H9 (cell line): ENCODE data around the gene PHOX2A. TPM values are rescaled to one million over a fixed set of nuclear protein-coding genes. Genes with fewer than 3 reads are reported as not detected.

Experiments used
- DNase-seq: peaks from one replicate; pipeline ENCODE4 v3.0.0-alpha.2; 2017
- H2AFZ ChIP-seq: one replicate; pipeline ENCODE4 v1.6.1; 2013; ENCODE audit warnings: mild to moderate bottlenecking, low read length, control low read depth, moderate library complexity
- H2AK5ac ChIP-seq: 2 replicates; pipeline ENCODE4 v1.6.1; 2013; ENCODE audit warnings: low read length, control low read depth, mixed read lengths; ENCODE audit not compliant: insufficient read length
- H2BK120ac ChIP-seq: one replicate; pipeline ENCODE4 v1.6.1; 2013; ENCODE audit warnings: low read depth, mild to moderate bottlenecking, low read length, control low read depth, inconsistent platforms; ENCODE audit not compliant: poor library complexity, severe bottlenecking
- H2BK12ac ChIP-seq: 2 replicates; pipeline ENCODE4 v1.6.1; 2013; ENCODE audit warnings: low read length, control low read depth, mixed read lengths, low read depth; ENCODE audit not compliant: insufficient read length
- H2BK15ac ChIP-seq: 2 replicates; pipeline ENCODE4 v1.6.1; 2013; ENCODE audit warnings: low read depth, low read length, control low read depth
- H2BK20ac ChIP-seq: one replicate; pipeline ENCODE4 v1.6.1; 2013; ENCODE audit warnings: low read depth, mild to moderate bottlenecking, low read length, control low read depth, inconsistent platforms; ENCODE audit not compliant: poor library complexity, severe bottlenecking
- H2BK5ac ChIP-seq: 2 replicates; pipeline ENCODE4 v1.6.1; 2013; ENCODE audit warnings: low read length, control low read depth, mixed read lengths; ENCODE audit not compliant: insufficient read length
- H3K14ac ChIP-seq: 2 replicates; pipeline ENCODE4 v1.6.1; 2013; ENCODE audit warnings: low read length, control low read depth; ENCODE audit not compliant: insufficient read depth
- H3K18ac ChIP-seq: 2 replicates; pipeline ENCODE4 v1.6.1; 2013; ENCODE audit warnings: low read depth, mild to moderate bottlenecking, mixed read lengths, low read length, control low read depth; ENCODE audit not compliant: insufficient read length
- H3K23ac ChIP-seq: 2 replicates; pipeline ENCODE4 v1.6.1; 2013; ENCODE audit warnings: low read length, control low read depth, mixed read lengths, low read depth; ENCODE audit not compliant: insufficient read length
- H3K23me2 ChIP-seq: 2 replicates; pipeline ENCODE4 v1.6.1; 2013; ENCODE audit warnings: low read depth, mild to moderate bottlenecking, mixed read lengths, low read length, control low read depth; ENCODE audit not compliant: insufficient read length, poor library complexity, severe bottlenecking
- H3K27ac ChIP-seq: 2 replicates; pipeline ENCODE4 v1.5.1; 2013; ENCODE audit warnings: low read length, control low read depth, mixed read lengths, low read depth; ENCODE audit not compliant: insufficient read length
- H3K27me3 ChIP-seq: 2 replicates; pipeline ENCODE4 v1.6.1; 2013; ENCODE audit warnings: low read length, control low read depth, inconsistent platforms; ENCODE audit not compliant: insufficient read depth
- H3K4ac ChIP-seq: 2 replicates; pipeline ENCODE4 v1.6.1; 2013; ENCODE audit warnings: low read depth, mild to moderate bottlenecking, control low read depth, inconsistent platforms, low read length, moderate library complexity
- H3K4me1 ChIP-seq: 2 replicates; pipeline ENCODE4 v1.6.1; 2013; ENCODE audit warnings: low read length, control low read depth, inconsistent platforms; ENCODE audit not compliant: insufficient read depth
- H3K4me2 ChIP-seq: 2 replicates; pipeline ENCODE4 v1.6.1; 2013; ENCODE audit warnings: low read length, control low read depth, mixed read lengths; ENCODE audit not compliant: insufficient read length, insufficient read depth
- H3K56ac ChIP-seq: 2 replicates; pipeline ENCODE4 v1.6.1; 2013; ENCODE audit warnings: low read depth, mild to moderate bottlenecking, mixed read lengths, low read length, control low read depth; ENCODE audit not compliant: insufficient read length
- H3K79me1 ChIP-seq: 2 replicates; pipeline ENCODE4 v1.6.1; 2013; ENCODE audit warnings: low read depth, mild to moderate bottlenecking, moderate library complexity, low read length, control low read depth, inconsistent platforms; ENCODE audit not compliant: insufficient read depth, poor library complexity, severe bottlenecking
- H3K79me2 ChIP-seq: 2 replicates; pipeline ENCODE4 v1.6.1; 2013; ENCODE audit warnings: low read length, control low read depth, inconsistent platforms; ENCODE audit not compliant: insufficient read depth
- H3K9ac ChIP-seq: 2 replicates; pipeline ENCODE4 v1.6.1; 2013; ENCODE audit warnings: low read length, control low read depth, mixed read lengths; ENCODE audit not compliant: insufficient read length; ENCODE audit errors: extremely low read depth
- H3K9me3 ChIP-seq: one replicate; pipeline ENCODE4 v1.6.1; 2013; ENCODE audit warnings: low read depth, low read length, inconsistent platforms; ENCODE audit not compliant: control insufficient read depth
- H3T11ph ChIP-seq: one replicate; pipeline ENCODE4 v1.6.1; 2013; ENCODE audit warnings: mild to moderate bottlenecking, low read length, control low read depth, inconsistent platforms
- H4K20me1 ChIP-seq: one replicate; pipeline ENCODE4 v1.6.1; 2013; ENCODE audit not compliant: control insufficient read depth, insufficient read length, insufficient read depth
- H4K5ac ChIP-seq: 2 replicates; pipeline ENCODE4 v1.6.1; 2013; ENCODE audit warnings: low read depth, mild to moderate bottlenecking, mixed read lengths, low read length, control low read depth; ENCODE audit not compliant: insufficient read length
- H4K8ac ChIP-seq: replicated peaks from 2 replicates; pipeline ENCODE4 v1.6.1; 2013; ENCODE audit warnings: low read length, control low read depth, mixed read lengths, low read depth; ENCODE audit not compliant: insufficient read length
- H4K91ac ChIP-seq: 2 replicates; pipeline ENCODE4 v1.6.1; 2013; ENCODE audit warnings: low read depth, mild to moderate bottlenecking, moderate library complexity, mixed read lengths, low read length, control low read depth; ENCODE audit not compliant: insufficient read length
- H3K27ac Mint-ChIP-seq, 3 experiments: 2 replicates in 2 of 3; 3 replicates in 1 of 3; pipeline ENCODE4 v1.8.0; 2020 to 2021; ENCODE audit warnings: mixed read lengths in 3 of 3, mild to moderate bottlenecking in 1 of 3, moderate library complexity in 1 of 3
- H3K27me3 Mint-ChIP-seq: 2 replicates; pipeline ENCODE4 v1.8.0; 2021; ENCODE audit warnings: low read depth, mild to moderate bottlenecking, moderate library complexity, mixed read lengths
- H3K36me3 Mint-ChIP-seq, 3 experiments: 2 replicates in 2 of 3; 3 replicates in 1 of 3; pipeline ENCODE4 v1.8.0; 2020 to 2021; ENCODE audit warnings: low read depth in 3 of 3, mixed read lengths in 3 of 3; ENCODE audit not compliant: insufficient read depth in 1 of 3
- H3K4me1 Mint-ChIP-seq, 2 experiments: 2 replicates each; pipeline ENCODE4 v1.8.0; 2020; ENCODE audit warnings: mixed read lengths in 2 of 2
- H3K4me3 Mint-ChIP-seq, 2 experiments: 2 replicates in 1 of 2; 3 replicates in 1 of 2; pipeline ENCODE4 v1.8.0; 2020 to 2021; ENCODE audit warnings: mild to moderate bottlenecking in 2 of 2, mixed read lengths in 2 of 2, moderate library complexity in 1 of 2
- H3K9me3 Mint-ChIP-seq, 2 experiments: 2 replicates in 1 of 2; 3 replicates in 1 of 2; pipeline ENCODE4 v1.8.0; 2020; ENCODE audit warnings: mild to moderate bottlenecking in 2 of 2, mixed read lengths in 2 of 2, moderate library complexity in 1 of 2
- WGBS: extraction: QIAGEN DNeasy Blood & Tissue Kit; methylation state at CpG from one replicate; pipeline ENCODE4 v1.1.7; 2013; ENCODE audit warnings: missing lambda C conversion rate, low lambda C conversion rate, mixed read lengths; ENCODE audit not compliant: insufficient read length; ENCODE audit errors: extremely low coverage; 5-methylcytosine and 5-hydroxymethylcytosine counted together
- total RNA-seq: library from RNA; stranded (reverse); gene quantifications from 2 replicates; pipeline ENCODE4 v1.2.1, GENCODE V29; 2021
- TF ChIP-seq, protein P1 (sequence below): fragments of 200-600 bp; sonication (generic); conservative IDR thresholded peaks from 3 replicates; pipeline ENCODE4 v1.8.0; 2021; ENCODE audit warnings: antibody characterized with exemption, mild to moderate bottlenecking

The PHOX2A gene
- total RNA-seq, 1 experiment from 2014 or later: 1.4 TPM

- Mint-ChIP-seq H3K27me3 (peaks cover 2% of the 10 kb centered on the region; the same call in 1 of the 2 replicates), H3K36me3 (no peaks in the 10 kb centered on the region), H3K4me1 (peaks cover 0 to 7% of the 10 kb centered on the region in 2 experiments; a peak in 1 of 4 replicates), H3K4me3 (no peak overlapping the region), H3K27ac (no peak overlapping the region), H3K9me3 (no peaks in the 10 kb centered on the region)
- Histone ChIP-seq H3K23me2 (no peaks in the 10 kb centered on the region), H3K4me1 (no peaks in the 10 kb centered on the region), H3K9me3 (no peaks in the 10 kb centered on the region), H3K9ac (no peak overlapping the region), H3K56ac (no peak overlapping the region), H3K27ac (no peak overlapping the region), H4K5ac (no peak overlapping the region), H3T11ph (no peak overlapping the region), H3K14ac (no peak overlapping the region), H3K79me1 (no peaks in the 10 kb centered on the region), H2BK12ac (no peak overlapping the region), H2AFZ (no peak overlapping the region), H2BK120ac (no peak overlapping the region), H4K8ac (no peak overlapping the region), H2BK5ac (no peak overlapping the region), H2AK5ac (no peak overlapping the region), H3K4ac (no peak overlapping the region), H3K27me3 (no peaks in the 10 kb centered on the region), H2BK20ac (no peak overlapping the region), H4K20me1 (no peaks in the 10 kb centered on the region), H2BK15ac (no peak overlapping the region), H3K23ac (no peak overlapping the region), H3K4me2 (no peak overlapping the region), H3K79me2 (no peaks in the 10 kb centered on the region), H3K18ac (no peak overlapping the region), H4K91ac (no peak overlapping the region)
- DNase-seq: no peak
- no CpG with 5 or more reads among the region's 2 CpGs for WGBS
- TF ChIP-seq, protein P1, sequence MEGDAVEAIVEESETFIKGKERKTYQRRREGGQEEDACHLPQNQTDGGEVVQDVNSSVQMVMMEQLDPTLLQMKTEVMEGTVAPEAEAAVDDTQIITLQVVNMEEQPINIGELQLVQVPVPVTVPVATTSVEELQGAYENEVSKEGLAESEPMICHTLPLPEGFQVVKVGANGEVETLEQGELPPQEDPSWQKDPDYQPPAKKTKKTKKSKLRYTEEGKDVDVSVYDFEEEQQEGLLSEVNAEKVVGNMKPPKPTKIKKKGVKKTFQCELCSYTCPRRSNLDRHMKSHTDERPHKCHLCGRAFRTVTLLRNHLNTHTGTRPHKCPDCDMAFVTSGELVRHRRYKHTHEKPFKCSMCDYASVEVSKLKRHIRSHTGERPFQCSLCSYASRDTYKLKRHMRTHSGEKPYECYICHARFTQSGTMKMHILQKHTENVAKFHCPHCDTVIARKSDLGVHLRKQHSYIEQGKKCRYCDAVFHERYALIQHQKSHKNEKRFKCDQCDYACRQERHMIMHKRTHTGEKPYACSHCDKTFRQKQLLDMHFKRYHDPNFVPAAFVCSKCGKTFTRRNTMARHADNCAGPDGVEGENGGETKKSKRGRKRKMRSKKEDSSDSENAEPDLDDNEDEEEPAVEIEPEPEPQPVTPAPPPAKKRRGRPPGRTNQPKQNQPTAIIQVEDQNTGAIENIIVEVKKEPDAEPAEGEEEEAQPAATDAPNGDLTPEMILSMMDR: no peak
These were observed 40.8 kb downstream of the PHOX2A start for GRCh38 chr11:72203163-72203562.
